GM23338 (cell line): ENCODE results near the gene FANCD2OS. TPM values are rescaled to one million over a fixed set of nuclear protein-coding genes. Genes with fewer than 3 reads are reported as not detected.

Source experiments
- polyA plus RNA-seq: library from polyadenylated mRNA; unstranded; fragments of >200 nt; fragmentation: Nextera tagmentation; extraction: Ambion mirVana; gene quantifications from 2 replicates; pipeline ENCODE4 v1.2.1, GENCODE V29; 2016
- total RNA-seq: library from RNA; depleted of rRNA; stranded (reverse); fragments of >200 nt; shearing (Covaris generic); gene quantifications from 2 replicates; pipeline ENCODE4 v1.2.3, GENCODE V29; 2014; rRNA removed

Gene FANCD2OS
- total and polyA plus RNA-seq, 2 experiments from 2014 or later, result 0.94 TPM; not detected in 1

Other genes with a start within 250 kb of the FANCD2OS start
- not detected in 2 replicates for gene CIDEC, start 228.0 kb downstream of the FANCD2OS start, total RNA-seq
- gene CIDEC, start 228.0 kb downstream of the FANCD2OS start, polyA plus RNA-seq, result not detected in 2 replicates
- gene JAGN1, start 217.6 kb downstream of the FANCD2OS start, total RNA-seq, result 22.5 and 23.7 TPM in 2 replicates
- 27.9 and 32.0 TPM in 2 replicates for gene JAGN1, start 217.6 kb downstream of the FANCD2OS start, polyA plus RNA-seq
- 3.4 and 4.3 TPM in 2 replicates for gene IL17RE, start 205.4 kb downstream of the FANCD2OS start, total RNA-seq
- 1.0 and 1.1 TPM in 2 replicates for gene IL17RE, start 205.4 kb downstream of the FANCD2OS start, polyA plus RNA-seq
- gene IL17RC, start 191.2 kb downstream of the FANCD2OS start, total RNA-seq, result 12.6 and 15.0 TPM in 2 replicates
- gene IL17RC, start 191.2 kb downstream of the FANCD2OS start, polyA plus RNA-seq, result 8.4 and 10.2 TPM in 2 replicates
- 8.4 and 11.5 TPM in 2 replicates for gene CRELD1, start 174.4 kb downstream of the FANCD2OS start, total RNA-seq
- 13.1 and 14.3 TPM in 2 replicates for gene CRELD1, start 174.4 kb downstream of the FANCD2OS start, polyA plus RNA-seq
- gene PRRT3, start 155.8 kb downstream of the FANCD2OS start, total RNA-seq, result 5.1 and 6.9 TPM in 2 replicates
- 4.3 TPM in 2 replicates for gene PRRT3, start 155.8 kb downstream of the FANCD2OS start, polyA plus RNA-seq
- 23.8 and 36.2 TPM in 2 replicates for gene EMC3, start 121.4 kb downstream of the FANCD2OS start, total RNA-seq
- gene EMC3, start 121.4 kb downstream of the FANCD2OS start, polyA plus RNA-seq, result 42.8 and 46.5 TPM in 2 replicates
- 71.6 and 94.4 TPM in 2 replicates for gene FANCD2, start 81.8 kb downstream of the FANCD2OS start, total RNA-seq
- 59.5 and 61.5 TPM in 2 replicates for gene FANCD2, start 81.8 kb downstream of the FANCD2OS start, polyA plus RNA-seq
- 104 and 130 TPM in 2 replicates for gene BRK1, start 7.4 kb upstream of the FANCD2OS start, total RNA-seq
- 148 and 165 TPM in 2 replicates for gene BRK1, start 7.4 kb upstream of the FANCD2OS start, polyA plus RNA-seq
- gene VHL, start 33.5 kb upstream of the FANCD2OS start, total RNA-seq, result 46.7 and 62.8 TPM in 2 replicates
- 16.7 and 18.7 TPM in 2 replicates for gene VHL, start 33.5 kb upstream of the FANCD2OS start, polyA plus RNA-seq
- 0.85 and 1.4 TPM in 2 replicates for gene IRAK2, start 56.7 kb upstream of the FANCD2OS start, total RNA-seq
- gene IRAK2, start 56.7 kb upstream of the FANCD2OS start, polyA plus RNA-seq, result 0.37 and 0.68 TPM in 2 replicates
- 19.1 and 21.8 TPM in 2 replicates for gene TATDN2, start 140.2 kb upstream of the FANCD2OS start, total RNA-seq
- gene TATDN2, start 140.2 kb upstream of the FANCD2OS start, polyA plus RNA-seq, result 4.8 and 6.1 TPM in 2 replicates
- not detected in 2 replicates for gene GHRL, start 184.7 kb upstream of the FANCD2OS start, total RNA-seq
- gene GHRL, start 184.7 kb upstream of the FANCD2OS start, polyA plus RNA-seq, result 0.52 and 0.78 TPM in 2 replicates
- gene SEC13, start 212.9 kb upstream of the FANCD2OS start, total RNA-seq, result 108 and 132 TPM in 2 replicates
- gene SEC13, start 212.9 kb upstream of the FANCD2OS start, polyA plus RNA-seq, result 106 and 109 TPM in 2 replicates